H9 (cell line): Measurements from ENCODE around the gene PPCDC. TPM values are rescaled to one million over a fixed set of nuclear protein-coding genes. Genes with fewer than 3 reads are reported as not detected.

Source experiments
- DNase-seq: peaks from one replicate; pipeline ENCODE4 v3.0.0-alpha.2; 2017
- H2AFZ ChIP-seq: one replicate; pipeline ENCODE4 v1.6.1; 2013; ENCODE audit warnings: mild to moderate bottlenecking, low read length, control low read depth, moderate library complexity
- H2AK5ac ChIP-seq: 2 replicates; pipeline ENCODE4 v1.6.1; 2013; ENCODE audit warnings: low read length, control low read depth, mixed read lengths; ENCODE audit not compliant: insufficient read length
- H2BK120ac ChIP-seq: one replicate; pipeline ENCODE4 v1.6.1; 2013; ENCODE audit warnings: low read depth, mild to moderate bottlenecking, low read length, control low read depth, inconsistent platforms; ENCODE audit not compliant: poor library complexity, severe bottlenecking
- H2BK12ac ChIP-seq: 2 replicates; pipeline ENCODE4 v1.6.1; 2013; ENCODE audit warnings: low read length, control low read depth, mixed read lengths, low read depth; ENCODE audit not compliant: insufficient read length
- H2BK15ac ChIP-seq: 2 replicates; pipeline ENCODE4 v1.6.1; 2013; ENCODE audit warnings: low read depth, low read length, control low read depth
- H2BK20ac ChIP-seq: one replicate; pipeline ENCODE4 v1.6.1; 2013; ENCODE audit warnings: low read depth, mild to moderate bottlenecking, low read length, control low read depth, inconsistent platforms; ENCODE audit not compliant: poor library complexity, severe bottlenecking
- H2BK5ac ChIP-seq: 2 replicates; pipeline ENCODE4 v1.6.1; 2013; ENCODE audit warnings: low read length, control low read depth, mixed read lengths; ENCODE audit not compliant: insufficient read length
- H3K14ac ChIP-seq: 2 replicates; pipeline ENCODE4 v1.6.1; 2013; ENCODE audit warnings: low read length, control low read depth; ENCODE audit not compliant: insufficient read depth
- H3K18ac ChIP-seq: 2 replicates; pipeline ENCODE4 v1.6.1; 2013; ENCODE audit warnings: low read depth, mild to moderate bottlenecking, mixed read lengths, low read length, control low read depth; ENCODE audit not compliant: insufficient read length
- H3K23ac ChIP-seq: 2 replicates; pipeline ENCODE4 v1.6.1; 2013; ENCODE audit warnings: low read length, control low read depth, mixed read lengths, low read depth; ENCODE audit not compliant: insufficient read length
- H3K23me2 ChIP-seq: 2 replicates; pipeline ENCODE4 v1.6.1; 2013; ENCODE audit warnings: low read depth, mild to moderate bottlenecking, mixed read lengths, low read length, control low read depth; ENCODE audit not compliant: insufficient read length, poor library complexity, severe bottlenecking
- H3K27ac ChIP-seq: 2 replicates; pipeline ENCODE4 v1.5.1; 2013; ENCODE audit warnings: low read length, control low read depth, mixed read lengths, low read depth; ENCODE audit not compliant: insufficient read length
- H3K27me3 ChIP-seq: 2 replicates; pipeline ENCODE4 v1.6.1; 2013; ENCODE audit warnings: low read length, control low read depth, inconsistent platforms; ENCODE audit not compliant: insufficient read depth
- H3K4ac ChIP-seq: 2 replicates; pipeline ENCODE4 v1.6.1; 2013; ENCODE audit warnings: low read depth, mild to moderate bottlenecking, control low read depth, inconsistent platforms, low read length, moderate library complexity
- H3K4me1 ChIP-seq: 2 replicates; pipeline ENCODE4 v1.6.1; 2013; ENCODE audit warnings: low read length, control low read depth, inconsistent platforms; ENCODE audit not compliant: insufficient read depth
- H3K4me2 ChIP-seq: 2 replicates; pipeline ENCODE4 v1.6.1; 2013; ENCODE audit warnings: low read length, control low read depth, mixed read lengths; ENCODE audit not compliant: insufficient read length, insufficient read depth
- H3K56ac ChIP-seq: 2 replicates; pipeline ENCODE4 v1.6.1; 2013; ENCODE audit warnings: low read depth, mild to moderate bottlenecking, mixed read lengths, low read length, control low read depth; ENCODE audit not compliant: insufficient read length
- H3K79me1 ChIP-seq: 2 replicates; pipeline ENCODE4 v1.6.1; 2013; ENCODE audit warnings: low read depth, mild to moderate bottlenecking, moderate library complexity, low read length, control low read depth, inconsistent platforms; ENCODE audit not compliant: insufficient read depth, poor library complexity, severe bottlenecking
- H3K79me2 ChIP-seq: 2 replicates; pipeline ENCODE4 v1.6.1; 2013; ENCODE audit warnings: low read length, control low read depth, inconsistent platforms; ENCODE audit not compliant: insufficient read depth
- H3K9ac ChIP-seq: 2 replicates; pipeline ENCODE4 v1.6.1; 2013; ENCODE audit warnings: low read length, control low read depth, mixed read lengths; ENCODE audit not compliant: insufficient read length; ENCODE audit errors: extremely low read depth
- H3K9me3 ChIP-seq: one replicate; pipeline ENCODE4 v1.6.1; 2013; ENCODE audit warnings: low read depth, low read length, inconsistent platforms; ENCODE audit not compliant: control insufficient read depth
- H3T11ph ChIP-seq: one replicate; pipeline ENCODE4 v1.6.1; 2013; ENCODE audit warnings: mild to moderate bottlenecking, low read length, control low read depth, inconsistent platforms
- H4K20me1 ChIP-seq: one replicate; pipeline ENCODE4 v1.6.1; 2013; ENCODE audit not compliant: control insufficient read depth, insufficient read length, insufficient read depth
- H4K5ac ChIP-seq: 2 replicates; pipeline ENCODE4 v1.6.1; 2013; ENCODE audit warnings: low read depth, mild to moderate bottlenecking, mixed read lengths, low read length, control low read depth; ENCODE audit not compliant: insufficient read length
- H4K8ac ChIP-seq: replicated peaks from 2 replicates; pipeline ENCODE4 v1.6.1; 2013; ENCODE audit warnings: low read length, control low read depth, mixed read lengths, low read depth; ENCODE audit not compliant: insufficient read length
- H4K91ac ChIP-seq: 2 replicates; pipeline ENCODE4 v1.6.1; 2013; ENCODE audit warnings: low read depth, mild to moderate bottlenecking, moderate library complexity, mixed read lengths, low read length, control low read depth; ENCODE audit not compliant: insufficient read length
- H3K27ac Mint-ChIP-seq, 3 experiments: 2 replicates in 2 of 3; 3 replicates in 1 of 3; pipeline ENCODE4 v1.8.0; 2020 to 2021; ENCODE audit warnings: mixed read lengths in 3 of 3, mild to moderate bottlenecking in 1 of 3, moderate library complexity in 1 of 3
- H3K27me3 Mint-ChIP-seq: 2 replicates; pipeline ENCODE4 v1.8.0; 2021; ENCODE audit warnings: low read depth, mild to moderate bottlenecking, moderate library complexity, mixed read lengths
- H3K36me3 Mint-ChIP-seq, 3 experiments: 2 replicates in 2 of 3; 3 replicates in 1 of 3; pipeline ENCODE4 v1.8.0; 2020 to 2021; ENCODE audit warnings: low read depth in 3 of 3, mixed read lengths in 3 of 3; ENCODE audit not compliant: insufficient read depth in 1 of 3
- H3K4me1 Mint-ChIP-seq, 2 experiments: 2 replicates each; pipeline ENCODE4 v1.8.0; 2020; ENCODE audit warnings: mixed read lengths in 2 of 2
- H3K4me3 Mint-ChIP-seq, 2 experiments: 2 replicates in 1 of 2; 3 replicates in 1 of 2; pipeline ENCODE4 v1.8.0; 2020 to 2021; ENCODE audit warnings: mild to moderate bottlenecking in 2 of 2, mixed read lengths in 2 of 2, moderate library complexity in 1 of 2
- H3K9me3 Mint-ChIP-seq, 2 experiments: 2 replicates in 1 of 2; 3 replicates in 1 of 2; pipeline ENCODE4 v1.8.0; 2020; ENCODE audit warnings: mild to moderate bottlenecking in 2 of 2, mixed read lengths in 2 of 2, moderate library complexity in 1 of 2
- CTCF ChIP-seq: fragments of 200-600 bp; sonication (generic); conservative IDR thresholded peaks from 3 replicates; pipeline ENCODE4 v1.8.0; 2021; ENCODE audit warnings: antibody characterized with exemption, mild to moderate bottlenecking
- WGBS: extraction: QIAGEN DNeasy Blood & Tissue Kit; methylation state at CpG from one replicate; pipeline ENCODE4 v1.1.7; 2013; ENCODE audit warnings: missing lambda C conversion rate, low lambda C conversion rate, mixed read lengths; ENCODE audit not compliant: insufficient read length; ENCODE audit errors: extremely low coverage; 5-methylcytosine and 5-hydroxymethylcytosine counted together
- long read RNA-seq: library from polyadenylated mRNA; unstranded; transcript quantifications from one replicate; pipeline ENCODE4 v2.0.0, GENCODE V29; 2020
- total RNA-seq: library from RNA; stranded (reverse); gene quantifications from 2 replicates; pipeline ENCODE4 v1.2.1, GENCODE V29; 2021

The PPCDC gene, protein sequence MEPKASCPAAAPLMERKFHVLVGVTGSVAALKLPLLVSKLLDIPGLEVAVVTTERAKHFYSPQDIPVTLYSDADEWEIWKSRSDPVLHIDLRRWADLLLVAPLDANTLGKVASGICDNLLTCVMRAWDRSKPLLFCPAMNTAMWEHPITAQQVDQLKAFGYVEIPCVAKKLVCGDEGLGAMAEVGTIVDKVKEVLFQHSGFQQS
- 17.6 and 22.7 TPM in 2 replicates for total RNA-seq
- long read RNA-seq, transcript PPCDC-201 (6 exons, 2,250 nt), result major isoform, 42 of 93 reads
- long read RNA-seq, transcript PPCDC-206 (4 exons, 757 nt), result minor isoform, 5 of 93 reads
- long read RNA-seq, transcript PPCDC-211 (5 exons, 464 nt), result minor isoform, 9 of 93 reads
- long read RNA-seq, transcript PPCDC-209 (4 exons, 1,127 nt), result minor isoform, 9 of 93 reads
- long read RNA-seq, partial matches to known transcripts, result 16 of 93 reads
- long read RNA-seq, other reads (novel, unspliced or antisense), result 8 of 93 reads

DNA sequence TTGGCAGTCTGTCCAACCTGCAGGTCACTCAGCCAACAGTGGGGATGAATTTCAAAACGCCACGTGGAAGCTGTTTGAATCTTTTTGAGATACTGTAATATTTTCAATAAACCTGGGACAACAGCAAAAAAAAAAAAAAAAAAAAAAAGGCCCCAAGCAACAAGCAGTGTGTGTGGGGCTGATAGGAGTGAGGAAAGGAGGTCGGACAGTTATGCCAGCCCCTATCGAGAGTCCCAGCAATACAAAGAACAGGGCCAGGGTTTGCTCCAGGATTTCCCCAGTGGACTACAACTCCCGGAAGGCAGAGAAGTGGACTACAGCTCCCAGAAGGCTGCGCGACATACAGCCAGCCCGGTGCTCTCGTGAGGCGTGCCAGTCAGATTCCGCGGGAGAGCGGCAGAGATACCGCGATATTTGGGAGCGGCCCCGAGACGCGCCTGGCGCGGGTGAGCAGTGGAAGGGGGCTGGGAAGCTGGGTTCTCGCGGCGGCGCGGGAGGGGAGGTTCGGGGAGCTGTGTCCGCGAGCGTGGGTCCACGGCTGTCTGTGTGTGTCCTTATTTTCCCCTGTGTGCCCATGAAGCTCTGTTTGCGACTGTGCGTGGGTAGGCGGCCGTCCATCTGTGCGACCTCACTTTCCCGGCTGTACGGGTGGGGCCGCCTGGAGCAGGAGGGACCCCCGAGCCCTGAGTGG, at the start of gene PPCDC:
Gene PPCDC (plus strand): TSS at position 410 of the 691 bp plus-strand sequence. CDS start 4,729 bp downstream, outside the sequence.
- Histone ChIP-seq H3K23ac (no peak within 1 kb of the TSS), H3K79me1 (no peaks in the 10 kb centered on the region), H2BK12ac (no peak within 1 kb of the TSS), H4K5ac (peak within 1 kb of the TSS; percentile 92), H4K91ac (no peak within 1 kb of the TSS), H3K4me2 (peak within 1 kb of the TSS; percentile 80), H2BK15ac (no peak within 1 kb of the TSS), H3T11ph (no peak within 1 kb of the TSS), H3K14ac (peak within 1 kb of the TSS; percentile 99), H3K27ac (no peak within 1 kb of the TSS), H2BK120ac (no peak within 1 kb of the TSS), H3K79me2 (no peaks in the 10 kb centered on the region; the same call in 1 of the 2 replicates), H4K20me1 (no peaks in the 10 kb centered on the region), H3K56ac (peak within 1 kb of the TSS; percentile 11), H3K23me2 (no peaks in the 10 kb centered on the region), H2AFZ (no peak within 1 kb of the TSS), H3K4ac (no peak within 1 kb of the TSS; the same call in 1 of the 2 replicates), H2BK5ac (peak within 1 kb of the TSS; percentile 66), H2AK5ac (no peak within 1 kb of the TSS), H3K4me1 (no peaks in the 10 kb centered on the region), H2BK20ac (no peak within 1 kb of the TSS), H3K27me3 (no peaks in the 10 kb centered on the region), H3K9me3 (no peaks in the 10 kb centered on the region), H3K9ac (peak within 1 kb of the TSS; percentile 99), H3K18ac (peak within 1 kb of the TSS; percentile 96), H4K8ac (no peak within 1 kb of the TSS)
- Mint-ChIP-seq H3K27me3 (no peaks in the 10 kb centered on the region), H3K4me3 (peak within 1 kb of the TSS; percentile 93 to 97), H3K4me1 (peaks cover 1 to 7% of the 10 kb centered on the region in 2 experiments; a peak in 3 of 4 replicates), H3K36me3 (peaks cover 14 to 20% (median 16%) of the 10 kb centered on the region in 3 experiments; a peak in 6 of 7 replicates), H3K9me3 (no peaks in the 10 kb centered on the region), H3K27ac (peak within 1 kb of the TSS; percentile 55 to 98 (median 96); a peak in 6 of 7 replicates)
- TF ChIP-seq CTCF, result no peak
- peak; percentile 97 for DNase-seq
- WGBS, result no CpG with 5 or more reads among the region's 40 CpGs
